ENCODE results near the gene CARTPT. TPM values are rescaled to one million over a fixed set of nuclear protein-coding genes. Genes with fewer than 3 reads are reported as not detected.

CARTPT gene
- total RNA-seq, 4 donors from 2014 or later: 4.4 to 41.9 TPM; not detected in 2

DNA sequence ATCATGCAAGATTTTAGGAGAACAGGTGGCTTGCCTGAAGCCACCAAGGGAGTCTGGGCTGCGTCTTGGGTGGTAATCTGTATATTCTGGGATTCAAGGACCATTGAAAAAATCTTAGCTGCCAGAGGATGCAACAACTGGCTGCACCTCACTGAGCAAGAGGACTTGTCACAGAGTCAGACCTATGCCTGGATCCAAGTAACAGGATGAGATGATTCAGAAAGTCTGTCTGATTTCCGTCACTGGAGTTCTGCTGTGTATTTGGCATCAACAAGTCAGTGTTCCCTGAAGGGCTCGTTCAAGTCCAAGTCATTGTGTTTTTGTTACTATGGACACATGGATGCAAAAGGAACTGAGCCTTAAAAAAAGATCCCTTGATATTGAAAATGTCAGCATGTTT, 37.8 kb upstream of the CARTPT start:
- DNase-seq: no peak
- in situ Hi-C loops (cut with MboI; ENCODE audit: low pct_ligation_motif_present in 1 of 4, low pct_unique_long_range_greater_than_20kb in 1 of 4, low sequenced_read_pairs in 3 of 4): no loop called here
- no peak overlapping the region for H3K27ac ChIP-seq
- 62 to 67% methylated on average over 1 to 3 of the region's 3 CpGs for WGBS, 2 donors (ENCODE audit: low coverage in 1 of 2)
- no peak overlapping the region for H3K4me3 ChIP-seq
- TF ChIP-seq POLR2A (IDR thresholded peaks at IDR 0.05) (no peak), POLR2AphosphoS5 (IDR thresholded peaks at IDR 0.05) (no peak), EP300 (IDR thresholded peaks at IDR 0.05; ENCODE audit: low read depth) (no peak)
- TF ChIP-seq, protein P1, sequence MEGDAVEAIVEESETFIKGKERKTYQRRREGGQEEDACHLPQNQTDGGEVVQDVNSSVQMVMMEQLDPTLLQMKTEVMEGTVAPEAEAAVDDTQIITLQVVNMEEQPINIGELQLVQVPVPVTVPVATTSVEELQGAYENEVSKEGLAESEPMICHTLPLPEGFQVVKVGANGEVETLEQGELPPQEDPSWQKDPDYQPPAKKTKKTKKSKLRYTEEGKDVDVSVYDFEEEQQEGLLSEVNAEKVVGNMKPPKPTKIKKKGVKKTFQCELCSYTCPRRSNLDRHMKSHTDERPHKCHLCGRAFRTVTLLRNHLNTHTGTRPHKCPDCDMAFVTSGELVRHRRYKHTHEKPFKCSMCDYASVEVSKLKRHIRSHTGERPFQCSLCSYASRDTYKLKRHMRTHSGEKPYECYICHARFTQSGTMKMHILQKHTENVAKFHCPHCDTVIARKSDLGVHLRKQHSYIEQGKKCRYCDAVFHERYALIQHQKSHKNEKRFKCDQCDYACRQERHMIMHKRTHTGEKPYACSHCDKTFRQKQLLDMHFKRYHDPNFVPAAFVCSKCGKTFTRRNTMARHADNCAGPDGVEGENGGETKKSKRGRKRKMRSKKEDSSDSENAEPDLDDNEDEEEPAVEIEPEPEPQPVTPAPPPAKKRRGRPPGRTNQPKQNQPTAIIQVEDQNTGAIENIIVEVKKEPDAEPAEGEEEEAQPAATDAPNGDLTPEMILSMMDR (IDR thresholded peaks at IDR 0.05): no peak
- intact Hi-C loops (cut with DNase I; ENCODE audit: low total_unique reads): no loop called here
- H3K4me1 ChIP-seq: peaks cover 0 to 9% (median 3%) of the 10 kb centered on the region in 4 donors
- H3K27me3 ChIP-seq: no peaks in the 10 kb centered on the region
- H3K9me3 ChIP-seq: no peaks in the 10 kb centered on the region
- no peaks in the 10 kb centered on the region for H3K36me3 ChIP-seq

DNA sequence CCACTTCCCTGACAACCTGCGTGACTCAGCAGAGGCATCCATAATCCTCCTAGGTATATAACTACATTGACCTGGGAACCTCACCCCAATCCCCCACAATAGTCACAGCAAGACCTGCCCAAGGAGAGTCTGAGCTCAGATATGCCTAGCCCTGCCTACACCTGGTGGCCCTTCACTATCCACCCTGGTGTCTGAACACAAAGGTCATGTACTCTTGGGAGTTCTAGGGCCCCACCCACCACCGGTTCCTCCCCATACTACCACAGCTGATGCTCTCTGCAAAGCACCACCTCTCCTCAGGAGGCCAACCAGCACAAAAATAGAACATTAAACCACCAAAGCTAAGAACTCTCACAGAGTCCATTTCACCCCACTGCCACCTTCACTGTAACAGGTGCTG, 34.8 kb upstream of the CARTPT start:
- no peaks in the 10 kb centered on the region for H3K9me3 ChIP-seq
- H3K4me3 ChIP-seq: no peak overlapping the region
- WGBS, 2 donors (ENCODE audit: low coverage in 1 of 2): 33 to 85% methylated on average over 1 to 2 of the region's 2 CpGs
- DNase-seq: no peak
- no peaks in the 10 kb centered on the region for H3K36me3 ChIP-seq
- no peak overlapping the region for H3K27ac ChIP-seq
- TF ChIP-seq, protein P1 (IDR thresholded peaks at IDR 0.05): no peak
- TF ChIP-seq EP300 (IDR thresholded peaks at IDR 0.05; ENCODE audit: low read depth) (no peak), POLR2A (IDR thresholded peaks at IDR 0.05) (no peak), POLR2AphosphoS5 (IDR thresholded peaks at IDR 0.05) (no peak)
- no peaks in the 10 kb centered on the region for H3K27me3 ChIP-seq
- in situ Hi-C loops (cut with MboI; ENCODE audit: low pct_ligation_motif_present in 1 of 4, low pct_unique_long_range_greater_than_20kb in 1 of 4, low sequenced_read_pairs in 3 of 4) (no loop called here), intact Hi-C loops (cut with DNase I; ENCODE audit: low total_unique reads) (no loop called here)
- peaks cover 0 to 7% (median 1%) of the 10 kb centered on the region in 4 donors for H3K4me1 ChIP-seq

DNA sequence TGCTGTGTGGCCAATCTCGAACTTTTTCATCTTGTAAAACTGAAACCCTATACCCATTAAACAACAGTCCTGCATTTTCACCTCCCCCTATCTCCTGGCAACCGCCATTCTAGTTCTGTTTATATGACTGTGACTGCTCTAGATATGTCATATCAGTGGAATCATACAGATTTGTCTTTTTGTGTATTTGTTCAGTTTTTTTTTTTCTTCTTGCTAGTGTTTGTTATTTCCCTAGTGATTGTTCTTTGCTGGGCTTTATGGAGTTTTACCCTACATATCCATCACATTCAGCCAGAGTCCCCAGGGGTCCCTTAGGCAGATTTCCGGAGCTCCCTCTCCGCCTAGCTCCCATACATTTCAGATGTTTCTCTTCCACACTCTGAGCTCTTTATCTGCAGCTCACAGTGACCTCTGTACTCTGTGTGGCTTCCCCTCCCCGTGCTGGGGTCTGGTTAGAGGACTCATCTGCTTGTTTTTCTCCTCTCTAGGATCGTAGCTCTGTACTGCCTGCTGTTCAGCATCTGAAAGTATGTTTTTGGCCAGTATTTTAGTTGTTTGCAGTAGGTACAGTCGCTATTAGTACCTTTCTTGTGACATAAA, 25.1 kb upstream of the CARTPT start:
- Histone ChIP-seq H3K4me1 (peaks cover 0 to 9% (median 0%) of the 10 kb centered on the region in 4 donors), H3K4me3 (no peak overlapping the region), H3K9me3 (no peaks in the 10 kb centered on the region), H3K27me3 (no peaks in the 10 kb centered on the region), H3K36me3 (no peaks in the 10 kb centered on the region), H3K27ac (no peak overlapping the region)
- no peak for TF ChIP-seq POLR2A (IDR thresholded peaks at IDR 0.05)
- TF ChIP-seq POLR2AphosphoS5 (IDR thresholded peaks at IDR 0.05): no peak
- TF ChIP-seq, protein P1 (IDR thresholded peaks at IDR 0.05): no peak
- no peak for TF ChIP-seq EP300 (IDR thresholded peaks at IDR 0.05; ENCODE audit: low read depth)
- no peak for DNase-seq
- in situ Hi-C loops (cut with MboI; ENCODE audit: low pct_ligation_motif_present in 1 of 4, low pct_unique_long_range_greater_than_20kb in 1 of 4, low sequenced_read_pairs in 3 of 4) (no loop called here), intact Hi-C loops (cut with DNase I; ENCODE audit: low total_unique reads) (no loop called here)
- WGBS, 2 donors (ENCODE audit: low coverage in 1 of 2): 25% methylated on average over 6 to 7 of the region's 7 CpGs

DNA sequence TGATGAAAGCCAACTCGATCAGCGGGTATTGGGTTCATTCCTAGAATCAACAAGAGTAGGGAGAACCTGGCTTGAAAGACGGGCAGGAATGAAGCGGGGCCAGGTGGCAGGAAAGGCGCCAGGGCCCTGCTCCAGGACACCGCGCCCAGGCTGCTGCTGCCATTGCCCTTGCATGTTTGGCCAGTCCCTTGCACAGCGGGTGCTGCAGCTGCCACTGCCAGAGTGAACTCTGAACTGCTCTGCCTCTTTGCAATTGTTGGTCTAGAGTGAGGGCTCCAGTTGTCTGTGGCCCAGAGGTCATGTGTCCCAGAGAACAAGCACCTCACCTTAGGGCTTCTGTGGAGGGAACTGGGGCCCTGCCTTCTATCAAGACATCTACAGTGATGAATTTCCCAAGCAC, 24.0 kb upstream of the CARTPT start:
- Histone ChIP-seq H3K36me3 (no peaks in the 10 kb centered on the region), H3K4me1 (peaks cover 0 to 9% (median 0%) of the 10 kb centered on the region in 4 donors), H3K27ac (no peak overlapping the region), H3K27me3 (no peaks in the 10 kb centered on the region), H3K4me3 (no peak overlapping the region), H3K9me3 (no peaks in the 10 kb centered on the region)
- DNase-seq: no peak
- in situ Hi-C loops (cut with MboI; ENCODE audit: low pct_ligation_motif_present in 1 of 4, low pct_unique_long_range_greater_than_20kb in 1 of 4, low sequenced_read_pairs in 3 of 4) (no loop called here), intact Hi-C loops (cut with DNase I; ENCODE audit: low total_unique reads) (no loop called here)
- no peak for TF ChIP-seq POLR2A (IDR thresholded peaks at IDR 0.05)
- TF ChIP-seq POLR2AphosphoS5 (IDR thresholded peaks at IDR 0.05): no peak
- TF ChIP-seq, protein P1 (IDR thresholded peaks at IDR 0.05): no peak
- TF ChIP-seq EP300 (IDR thresholded peaks at IDR 0.05; ENCODE audit: low read depth): no peak
- WGBS, 2 donors (ENCODE audit: low coverage in 1 of 2): 87 to 93% methylated on average over 7 to 8 of the region's 8 CpGs

All from transverse colon (tissue), 4 donors.